Measurements from ENCODE around the gene SUV39H1.

Gene SUV39H1

GRCh38 chrX:48749182-48749581 is 52.6 kb downstream of the SUV39H1 start:
- no peak for DNase-seq (ENCODE audit: low read depth, low spot score)
- H3K4me3 ChIP-seq (ENCODE audit: low read length) = no peak overlapping the region

GRCh38 chrX:48751343-48751742 is 54.8 kb downstream of the SUV39H1 start:
- DNase-seq (ENCODE audit: low read depth, low spot score) = no peak
- no peak overlapping the region for H3K4me3 ChIP-seq (ENCODE audit: low read length)

GRCh38 chrX:48752498-48752897 is 56.0 kb downstream of the SUV39H1 start:
- no peak for DNase-seq (ENCODE audit: low read depth, low spot score)
- H3K4me3 ChIP-seq (ENCODE audit: low read length) = no peak overlapping the region

GRCh38 chrX:48753708-48754228 is 57.2 kb downstream of the SUV39H1 start:
- DNase-seq (ENCODE audit: low read depth, low spot score) = no peak
- no peak overlapping the region for H3K4me3 ChIP-seq (ENCODE audit: low read length)

GRCh38 chrX:48754238-48754637 is 57.7 kb downstream of the SUV39H1 start:
- H3K4me3 ChIP-seq (ENCODE audit: low read length) = no peak overlapping the region
- no peak for DNase-seq (ENCODE audit: low read depth, low spot score)
